SK-N-SH treated with all-trans-retinoic acid at 6 μM for 48 hours (cell line): ENCODE results near the gene PIK3R3.

Source experiments
- PPARA ChIP-seq: fragments of 250-450 bp; sonication (Bioruptor Pico); IDR thresholded peaks from 2 replicates; pipeline ENCODE4 v1.5.0; 2020; ENCODE audit warnings: mild to moderate bottlenecking, borderline replicate concordance
- TF ChIP-seq, protein P1 (sequence below): fragments of 250-450 bp; sonication (Bioruptor Pico); IDR thresholded peaks from 2 replicates; pipeline ENCODE4 v1.5.0; 2020; ENCODE audit warnings: mild to moderate bottlenecking, moderate library complexity

DNA sequence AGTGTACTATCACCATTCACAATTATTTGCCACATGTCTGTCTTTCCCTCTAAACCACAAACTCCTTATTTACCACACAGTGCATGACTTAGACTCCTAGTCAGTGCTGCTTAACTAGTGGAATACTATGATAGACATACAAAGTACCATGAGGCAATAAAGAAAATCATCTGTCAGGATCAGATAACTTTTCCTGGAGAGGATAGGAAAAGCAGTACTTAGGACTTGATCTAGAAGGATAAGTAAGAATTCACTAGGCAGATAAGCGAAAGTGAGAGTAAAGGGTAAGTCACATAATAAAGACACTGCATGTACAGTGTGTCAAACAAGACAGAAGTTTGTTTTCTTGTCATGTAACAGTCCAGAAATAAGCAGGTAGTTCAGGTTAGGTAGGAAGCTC, 21.3 kb upstream of the PIK3R3 start:
- TF ChIP-seq, protein P1, sequence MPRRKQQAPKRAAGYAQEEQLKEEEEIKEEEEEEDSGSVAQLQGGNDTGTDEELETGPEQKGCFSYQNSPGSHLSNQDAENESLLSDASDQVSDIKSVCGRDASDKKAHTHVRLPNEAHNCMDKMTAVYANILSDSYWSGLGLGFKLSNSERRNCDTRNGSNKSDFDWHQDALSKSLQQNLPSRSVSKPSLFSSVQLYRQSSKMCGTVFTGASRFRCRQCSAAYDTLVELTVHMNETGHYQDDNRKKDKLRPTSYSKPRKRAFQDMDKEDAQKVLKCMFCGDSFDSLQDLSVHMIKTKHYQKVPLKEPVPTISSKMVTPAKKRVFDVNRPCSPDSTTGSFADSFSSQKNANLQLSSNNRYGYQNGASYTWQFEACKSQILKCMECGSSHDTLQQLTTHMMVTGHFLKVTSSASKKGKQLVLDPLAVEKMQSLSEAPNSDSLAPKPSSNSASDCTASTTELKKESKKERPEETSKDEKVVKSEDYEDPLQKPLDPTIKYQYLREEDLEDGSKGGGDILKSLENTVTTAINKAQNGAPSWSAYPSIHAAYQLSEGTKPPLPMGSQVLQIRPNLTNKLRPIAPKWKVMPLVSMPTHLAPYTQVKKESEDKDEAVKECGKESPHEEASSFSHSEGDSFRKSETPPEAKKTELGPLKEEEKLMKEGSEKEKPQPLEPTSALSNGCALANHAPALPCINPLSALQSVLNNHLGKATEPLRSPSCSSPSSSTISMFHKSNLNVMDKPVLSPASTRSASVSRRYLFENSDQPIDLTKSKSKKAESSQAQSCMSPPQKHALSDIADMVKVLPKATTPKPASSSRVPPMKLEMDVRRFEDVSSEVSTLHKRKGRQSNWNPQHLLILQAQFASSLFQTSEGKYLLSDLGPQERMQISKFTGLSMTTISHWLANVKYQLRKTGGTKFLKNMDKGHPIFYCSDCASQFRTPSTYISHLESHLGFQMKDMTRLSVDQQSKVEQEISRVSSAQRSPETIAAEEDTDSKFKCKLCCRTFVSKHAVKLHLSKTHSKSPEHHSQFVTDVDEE, result no peak
- no peak for TF ChIP-seq PPARA
